ENCODE data around the gene ACOT9. TPM values are rescaled to one million over a fixed set of nuclear protein-coding genes. Genes with fewer than 3 reads are reported as not detected.

The ACOT9 gene
- total RNA-seq, 1 experiment from 2014 or later, result 44.5 TPM

GRCh38 chrX:23729214-23729613 lies 13.9 kb downstream of the ACOT9 start:
- Histone ChIP-seq H3K27ac (ENCODE audit: low read length) (no peak overlapping the region), H3K27me3 (ENCODE audit: control insufficient read depth, insufficient read depth, low read length) (no peaks in the 10 kb centered on the region), H3K9me3 (ENCODE audit: control insufficient read depth, insufficient read depth, low read depth, low read length) (no peaks in the 10 kb centered on the region), H3K4me1 (ENCODE audit: control insufficient read depth, insufficient read depth, low read length) (no peaks in the 10 kb centered on the region), H3K4me3 (ENCODE audit: low read depth in 2 of 2, low read length in 2 of 2) (no peak overlapping the region), H3K36me3 (ENCODE audit: control insufficient read depth, insufficient read depth, low read length) (peaks cover 5% of the 10 kb centered on the region; the same call in 1 of the 2 replicates)
- in situ Hi-C loops (cut with HindIII; ENCODE audit: low pct_unique_long_range_greater_than_20kb, low sequenced_read_pairs) (no loop called here), intact Hi-C loops (cut with micrococcal nuclease; ENCODE audit: unreplicated experiment) (no loop called here)
- DNase-seq (ENCODE audit: low read depth, low spot score) (no peak), ATAC-seq (no peak)
- ChIA-PET CTCF (no interaction called here), POLR2A (no interaction called here)
- TF ChIP-seq SIN3A (IDR thresholded peaks at IDR 0.05; ENCODE audit: borderline replicate concordance, insufficient read depth, low read depth, low read length), result no peak
- no peak for TF ChIP-seq CTCF (IDR thresholded peaks at IDR 0.05)
- no peak for TF ChIP-seq REST (IDR thresholded peaks at IDR 0.05; ENCODE audit: insufficient read depth in 1 of 2, low read depth in 2 of 2, low read length in 1 of 2)
- TF ChIP-seq POLR2AphosphoS5 (IDR thresholded peaks at IDR 0.05; ENCODE audit: low read depth, low read length), result no peak
- TF ChIP-seq TCF7L2 (IDR thresholded peaks at IDR 0.05; ENCODE audit: low read depth, low read length), result no peak
- no TSS peak for BruUV-seq (replicated peaks)

GRCh38 chrX:23727206-23727605 lies 15.9 kb downstream of the ACOT9 start:
- intact Hi-C loops (cut with micrococcal nuclease; ENCODE audit: unreplicated experiment) (no loop called here), in situ Hi-C loops (cut with HindIII; ENCODE audit: low pct_unique_long_range_greater_than_20kb, low sequenced_read_pairs) (no loop called here)
- ChIA-PET POLR2A (no interaction called here), CTCF (no interaction called here)
- no peak for TF ChIP-seq SIN3A (IDR thresholded peaks at IDR 0.05; ENCODE audit: borderline replicate concordance, insufficient read depth, low read depth, low read length)
- TF ChIP-seq CTCF (IDR thresholded peaks at IDR 0.05), result no peak
- no peak for TF ChIP-seq POLR2AphosphoS5 (IDR thresholded peaks at IDR 0.05; ENCODE audit: low read depth, low read length)
- TF ChIP-seq TCF7L2 (IDR thresholded peaks at IDR 0.05; ENCODE audit: low read depth, low read length), result no peak
- no peak for TF ChIP-seq REST (IDR thresholded peaks at IDR 0.05; ENCODE audit: insufficient read depth in 1 of 2, low read depth in 2 of 2, low read length in 1 of 2)
- no TSS peak for BruUV-seq (replicated peaks)
- Histone ChIP-seq H3K27me3 (ENCODE audit: control insufficient read depth, insufficient read depth, low read length) (no peaks in the 10 kb centered on the region), H3K4me3 (ENCODE audit: low read depth in 2 of 2, low read length in 2 of 2) (no peak overlapping the region), H3K36me3 (ENCODE audit: control insufficient read depth, insufficient read depth, low read length) (peaks cover 2% of the 10 kb centered on the region), H3K4me1 (ENCODE audit: control insufficient read depth, insufficient read depth, low read length) (no peaks in the 10 kb centered on the region), H3K9me3 (ENCODE audit: control insufficient read depth, insufficient read depth, low read depth, low read length) (no peaks in the 10 kb centered on the region), H3K27ac (ENCODE audit: low read length) (no peak overlapping the region)
- DNase-seq (ENCODE audit: low read depth, low spot score), result no peak
- no peak for ATAC-seq
